Left ventricle myocardium inferior (tissue), 1 donor: ENCODE measurements around the gene SLC35A3. TPM values are rescaled to one million over a fixed set of nuclear protein-coding genes. Genes with fewer than 3 reads are reported as not detected.

ENCODE experiments used
- DNase-seq: peaks from one replicate; pipeline ENCODE4 v3.0.0-alpha.2; 2020
- H3K27ac ChIP-seq: fragments of 200-600 bp; replicated peaks from 2 replicates; pipeline ENCODE4 v1.8.0; 2021
- H3K27me3 ChIP-seq: fragments of 200-600 bp; 2 replicates; pipeline ENCODE4 v1.8.0; 2021; ENCODE audit warnings: low read depth
- H3K36me3 ChIP-seq: fragments of 200-600 bp; 2 replicates; pipeline ENCODE4 v1.8.0; 2021
- H3K4me1 ChIP-seq: fragments of 200-600 bp; 2 replicates; pipeline ENCODE4 v1.8.0; 2021
- H3K4me3 ChIP-seq: fragments of 200-600 bp; 2 replicates; pipeline ENCODE4 v1.8.0; 2021; ENCODE audit warnings: mild to moderate bottlenecking, moderate library complexity
- H3K9me3 ChIP-seq: fragments of 200-600 bp; replicated peaks from 2 replicates; pipeline ENCODE4 v1.8.0; 2021
- intact Hi-C: fragments of 100-400 bp; cut with micrococcal nuclease; formaldehyde crosslinking; loops from one replicate; pipeline ENCODE4 v1.11.0; 2022
- total RNA-seq: library from RNA; stranded (reverse); fragmentation: NEBNext Ultra II Directional; extraction: Animal tissue kit (Norgen Biotek cat#: 25700); gene quantifications from one replicate; pipeline ENCODE4 v1.2.1, GENCODE V29; 2021
- TF ChIP-seq, protein P1 (sequence below): fragments of 200-600 bp; IDR thresholded peaks from 2 replicates; pipeline ENCODE4 v1.8.0; 2021; ENCODE audit warnings: antibody characterized with exemption, mild to moderate bottlenecking, borderline replicate concordance
- donor health status: DM: no; HTN: yes; CAD: no; lungs with severe emphysema.

Gene SLC35A3
- total RNA-seq, 1 donor from 2014 or later, result 7.7 TPM

DNA sequence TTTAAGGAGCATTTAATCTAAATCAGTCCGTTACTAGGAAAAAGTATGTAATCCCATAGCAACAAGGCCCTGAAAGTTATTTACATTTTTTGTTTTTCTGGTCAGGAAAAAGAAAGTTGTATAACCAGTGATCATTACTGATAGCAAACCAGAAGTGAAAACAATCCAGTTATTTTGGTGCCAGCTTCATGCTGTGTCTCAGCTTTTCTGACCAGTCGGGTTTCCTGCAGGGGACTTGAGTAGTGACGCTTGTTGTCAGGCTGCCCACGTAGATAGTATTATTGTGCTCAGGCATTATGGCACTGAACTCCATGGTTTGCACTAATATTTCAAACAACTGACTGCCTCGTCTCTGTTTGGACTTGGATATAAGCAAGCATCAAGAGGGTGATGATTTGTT lies 107.7 kb downstream of the SLC35A3 start:
- intact Hi-C loops, result no loop called here
- no peaks in the 10 kb centered on the region for H3K9me3 ChIP-seq
- no peaks in the 10 kb centered on the region for H3K27me3 ChIP-seq
- H3K27ac ChIP-seq, result no peak overlapping the region
- H3K4me3 ChIP-seq, result no peak overlapping the region
- H3K36me3 ChIP-seq, result peaks cover 68% of the 10 kb centered on the region
- DNase-seq, result no peak
- TF ChIP-seq, protein P1, sequence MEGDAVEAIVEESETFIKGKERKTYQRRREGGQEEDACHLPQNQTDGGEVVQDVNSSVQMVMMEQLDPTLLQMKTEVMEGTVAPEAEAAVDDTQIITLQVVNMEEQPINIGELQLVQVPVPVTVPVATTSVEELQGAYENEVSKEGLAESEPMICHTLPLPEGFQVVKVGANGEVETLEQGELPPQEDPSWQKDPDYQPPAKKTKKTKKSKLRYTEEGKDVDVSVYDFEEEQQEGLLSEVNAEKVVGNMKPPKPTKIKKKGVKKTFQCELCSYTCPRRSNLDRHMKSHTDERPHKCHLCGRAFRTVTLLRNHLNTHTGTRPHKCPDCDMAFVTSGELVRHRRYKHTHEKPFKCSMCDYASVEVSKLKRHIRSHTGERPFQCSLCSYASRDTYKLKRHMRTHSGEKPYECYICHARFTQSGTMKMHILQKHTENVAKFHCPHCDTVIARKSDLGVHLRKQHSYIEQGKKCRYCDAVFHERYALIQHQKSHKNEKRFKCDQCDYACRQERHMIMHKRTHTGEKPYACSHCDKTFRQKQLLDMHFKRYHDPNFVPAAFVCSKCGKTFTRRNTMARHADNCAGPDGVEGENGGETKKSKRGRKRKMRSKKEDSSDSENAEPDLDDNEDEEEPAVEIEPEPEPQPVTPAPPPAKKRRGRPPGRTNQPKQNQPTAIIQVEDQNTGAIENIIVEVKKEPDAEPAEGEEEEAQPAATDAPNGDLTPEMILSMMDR, result no peak
- no peaks in the 10 kb centered on the region for H3K4me1 ChIP-seq

DNA sequence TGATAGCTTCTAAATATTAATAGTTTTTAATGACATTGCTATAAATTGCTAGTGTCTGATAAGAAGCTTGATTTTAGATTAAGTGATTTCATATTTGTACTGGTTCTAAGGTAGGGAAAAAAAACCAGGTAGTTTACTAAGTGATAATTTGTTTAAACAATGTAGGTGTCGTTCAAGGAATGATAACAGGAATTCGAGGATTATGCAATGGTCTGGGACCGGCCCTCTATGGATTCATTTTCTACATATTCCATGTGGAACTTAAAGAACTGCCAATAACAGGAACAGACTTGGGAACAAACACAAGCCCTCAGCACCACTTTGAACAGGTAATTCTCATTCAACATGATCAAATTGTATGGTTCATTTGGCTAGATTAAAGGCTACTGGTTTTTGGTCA lies 110.5 kb downstream of the SLC35A3 start:
- no peak overlapping the region for H3K4me3 ChIP-seq
- H3K9me3 ChIP-seq, result no peaks in the 10 kb centered on the region
- H3K4me1 ChIP-seq, result no peaks in the 10 kb centered on the region
- intact Hi-C loops, result no loop called here
- DNase-seq, result no peak
- H3K27me3 ChIP-seq, result no peaks in the 10 kb centered on the region
- H3K27ac ChIP-seq, result no peak overlapping the region
- TF ChIP-seq, protein P1, result no peak
- peaks cover 59% of the 10 kb centered on the region for H3K36me3 ChIP-seq

Other genes starting within 250 kb of the SLC35A3 start
- 3.8 TPM for gene FRRS1, start 203.4 kb upstream of the SLC35A3 start, total RNA-seq
- gene AGL, start 119.6 kb upstream of the SLC35A3 start, total RNA-seq, result 64.3 TPM
- gene SASS6, start 162.9 kb downstream of the SLC35A3 start, total RNA-seq, result 2.1 TPM
- gene TRMT13, start 163.2 kb downstream of the SLC35A3 start, total RNA-seq, result 7.5 TPM
- 166 TPM for gene LRRC39, start 208.3 kb downstream of the SLC35A3 start, total RNA-seq